Natural killer cell (primary cell): ENCODE data around the gene RARG. TPM values are rescaled to one million over a fixed set of nuclear protein-coding genes. Genes with fewer than 3 reads are reported as not detected.

Experiments used
- ATAC-seq, 3 donors: fragments of 150-1000 bp in 2 of 3; fragments of 200-7000 bp in 1 of 3; cut with Tn5 transposase; 1 replicate in 1 of 3; 2 replicates in 2 of 3; pipeline ENCODE4 v1.10.0; 2021; ENCODE audit warnings: mild to moderate bottlenecking in 2 of 3, moderate library complexity in 2 of 3
- DNase-seq, 2 donors: peaks; one replicate each; pipeline versions ENCODE4 v3.0.0 to v3.0.0-alpha.2; 2013 to 2021; ENCODE audit warnings: mixed read lengths in 1 of 2
- H3K27ac ChIP-seq: one replicate; pipeline ENCODE4 v1.5.1; 2013; ENCODE audit warnings: mild to moderate bottlenecking, low read length
- H3K27me3 ChIP-seq: one replicate; pipeline ENCODE4 v1.6.1; 2013; ENCODE audit warnings: low read length; ENCODE audit not compliant: control insufficient read depth, insufficient read depth
- H3K36me3 ChIP-seq: one replicate; pipeline ENCODE4 v1.6.1; 2013; ENCODE audit warnings: low read length; ENCODE audit not compliant: control insufficient read depth, insufficient read depth
- H3K4me1 ChIP-seq: one replicate; pipeline ENCODE4 v1.6.1; 2013; ENCODE audit warnings: low read length; ENCODE audit not compliant: control insufficient read depth, insufficient read depth
- H3K4me3 ChIP-seq: one replicate; pipeline ENCODE4 v1.5.1; 2013; ENCODE audit warnings: low read length
- H3K9me3 ChIP-seq: one replicate; pipeline ENCODE4 v1.6.1; 2013; ENCODE audit warnings: low read length; ENCODE audit not compliant: control insufficient read depth, insufficient read depth
- H3K27ac Mint-ChIP-seq, 2 donors: one replicate each; pipeline ENCODE4 v1.8.0; 2022; ENCODE audit warnings: mild to moderate bottlenecking in 2 of 2, mixed read lengths in 2 of 2, moderate library complexity in 1 of 2
- H3K27me3 Mint-ChIP-seq, 2 donors: one replicate each; pipeline ENCODE4 v1.8.0; 2022; ENCODE audit warnings: low read depth in 2 of 2, mixed read lengths in 2 of 2
- H3K36me3 Mint-ChIP-seq: one replicate; pipeline ENCODE4 v1.8.0; 2022; ENCODE audit warnings: mixed read lengths
- H3K4me1 Mint-ChIP-seq, 2 donors: one replicate each; pipeline ENCODE4 v1.8.0; 2022; ENCODE audit warnings: mixed read lengths in 2 of 2
- H3K4me3 Mint-ChIP-seq: one replicate; pipeline ENCODE4 v1.8.0; 2022; ENCODE audit warnings: mild to moderate bottlenecking, moderate library complexity, mixed read lengths
- H3K9me3 Mint-ChIP-seq, 2 donors: one replicate each; pipeline ENCODE4 v1.8.0; 2022; ENCODE audit warnings: mixed read lengths in 2 of 2
- CTCF ChIP-seq: fragments of 200-600 bp; IDR thresholded peaks from one replicate; pipeline ENCODE4 v1.8.0; 2022; ENCODE audit warnings: antibody characterized with exemption
- WGBS: methylation state at CpG from one replicate; pipeline ENCODE4 v1.1.7; 2013; ENCODE audit warnings: missing lambda C conversion rate; ENCODE audit not compliant: insufficient coverage; 5-methylcytosine and 5-hydroxymethylcytosine counted together
- intact Hi-C: fragments of 100-400 bp; cut with micrococcal nuclease; formaldehyde crosslinking; loops from one replicate; pipeline ENCODE4 v1.14.2; 2022
- total RNA-seq, 4 donors: library from RNA; stranded (reverse); fragments of 120-200 nt in 1 of 4; gene quantifications; one replicate each; pipeline versions ENCODE4 v1.2.3 to v1.2.4, GENCODE V29; 2013 to 2022

The RARG gene
- total RNA-seq, 3 donors from 2014 or later (not counting 1 experiment from before 2014, with no cell fraction given) = 24.0 to 30.6 (median 27.5) TPM

GRCh38 chr12:53218551-53219291 lies 13.3 kb downstream of the RARG start:
- no peaks in the 10 kb centered on the region for H3K9me3 Mint-ChIP-seq
- intact Hi-C loops = no loop called here
- H3K27me3 ChIP-seq = no peaks in the 10 kb centered on the region
- H3K9me3 ChIP-seq = no peaks in the 10 kb centered on the region
- no peaks in the 10 kb centered on the region for H3K27me3 Mint-ChIP-seq
- peak overlapping the region; percentile 93 for H3K4me3 Mint-ChIP-seq
- 88% methylated on average over 17 of the region's 30 CpGs for WGBS
- no peaks in the 10 kb centered on the region for H3K36me3 Mint-ChIP-seq
- peaks cover 69% of the 10 kb centered on the region for H3K4me1 ChIP-seq
- peak overlapping the region; percentile 94 to 99 for H3K27ac Mint-ChIP-seq
- ATAC-seq (no peak), DNase-seq (no peak)
- no peak for TF ChIP-seq CTCF
- H3K27ac ChIP-seq = peak overlapping the region; percentile 100
- H3K4me3 ChIP-seq = peak overlapping the region; percentile 83
- H3K36me3 ChIP-seq = peaks cover 11% of the 10 kb centered on the region
- peaks cover 70 to 94% of the 10 kb centered on the region in 2 donors for H3K4me1 Mint-ChIP-seq

- Mint-ChIP-seq H3K27me3 (no peaks in the 10 kb centered on the region), H3K27ac (peak overlapping the region; percentile 94 to 99), H3K36me3 (no peaks in the 10 kb centered on the region), H3K4me1 (peaks cover 74 to 94% of the 10 kb centered on the region in 2 donors), H3K4me3 (peak overlapping the region; percentile 73), H3K9me3 (no peaks in the 10 kb centered on the region)
- ATAC-seq = no peak
- intact Hi-C loops = no loop called here
- Histone ChIP-seq H3K4me1 (peaks cover 67% of the 10 kb centered on the region), H3K9me3 (no peaks in the 10 kb centered on the region), H3K27ac (peak overlapping the region; percentile 85), H3K27me3 (no peaks in the 10 kb centered on the region), H3K4me3 (peak overlapping the region; percentile 2), H3K36me3 (peaks cover 16% of the 10 kb centered on the region)
- DNase-seq = no peak
- 65% methylated on average over 3 of the region's 3 CpGs for WGBS
- no peak for TF ChIP-seq CTCF
Measured at GRCh38 chr12:53217931-53218307, 14.1 kb downstream of the RARG start.

GRCh38 chr12:53217051-53217930 lies 14.7 kb downstream of the RARG start:
- WGBS = 28% methylated on average over 15 of the region's 19 CpGs
- Mint-ChIP-seq H3K9me3 (no peaks in the 10 kb centered on the region), H3K27ac (peak overlapping the region; percentile 94 to 99), H3K4me1 (peaks cover 73 to 89% of the 10 kb centered on the region in 2 donors), H3K4me3 (peak overlapping the region; percentile 73), H3K27me3 (no peaks in the 10 kb centered on the region), H3K36me3 (no peaks in the 10 kb centered on the region)
- peaks cover 61% of the 10 kb centered on the region for H3K4me1 ChIP-seq
- no peak for TF ChIP-seq CTCF
- no peaks in the 10 kb centered on the region for H3K27me3 ChIP-seq
- DNase-seq (peak; percentile 61 to 66), ATAC-seq (peak; percentile 13 to 26 (median 13))
- H3K27ac ChIP-seq = peak overlapping the region; percentile 85
- no peaks in the 10 kb centered on the region for H3K9me3 ChIP-seq
- peak overlapping the region; percentile 2 for H3K4me3 ChIP-seq
- peaks cover 22% of the 10 kb centered on the region for H3K36me3 ChIP-seq
- intact Hi-C loops = no loop called here
